Kidney (tissue), 14 donors: ENCODE results near the gene RAD51C. TPM values are rescaled to one million over a fixed set of nuclear protein-coding genes. Genes with fewer than 3 reads are reported as not detected.

Experiments used
- DNase-seq, 5 donors: peaks; one replicate each; pipeline ENCODE4 v3.0.0-alpha.2; 2013 to 2020
- FAIRE-seq: peaks from 2 replicates; lab custom pipeline; 2012; peaks lifted over from hg19 to GRCh38; lab: Jason Lieb, UNC
- H3K27ac ChIP-seq, 2 donors: one replicate each; pipeline ENCODE4 v1.7.0; 2013; ENCODE audit warnings: low read depth in 2 of 2, low read length in 2 of 2, inconsistent platforms in 1 of 2
- H3K27me3 ChIP-seq: one replicate; pipeline ENCODE4 v1.7.1; 2013; ENCODE audit warnings: low read length, inconsistent platforms; ENCODE audit not compliant: control insufficient read depth, insufficient read depth
- H3K36me3 ChIP-seq, 3 donors: one replicate each; pipeline versions ENCODE4 v1.7.0 to v1.7.1; 2013; ENCODE audit warnings: low read length in 3 of 3, control low read depth in 1 of 3, inconsistent platforms in 1 of 3; ENCODE audit not compliant: insufficient read depth in 3 of 3, control insufficient read depth in 2 of 3
- H3K4me1 ChIP-seq, 3 donors: one replicate each; pipeline versions ENCODE4 v1.7.0 to v1.7.1; 2013; ENCODE audit warnings: low read length in 3 of 3, inconsistent platforms in 1 of 3, low read depth in 1 of 3; ENCODE audit not compliant: control insufficient read depth in 2 of 3, insufficient read depth in 2 of 3
- H3K4me3 ChIP-seq, 3 donors: one replicate each; pipeline versions ENCODE4 v1.7.0 to v1.8.1; 2013; ENCODE audit warnings: low read length in 3 of 3, control low read depth in 1 of 3, inconsistent platforms in 1 of 3
- H3K9ac ChIP-seq, 3 donors: one replicate each; pipeline versions ENCODE4 v1.7.0 to v1.7.1; 2013; ENCODE audit warnings: low read length in 3 of 3, control low read depth in 1 of 3, inconsistent platforms in 1 of 3
- H3K9me3 ChIP-seq, 3 donors: one replicate each; pipeline versions ENCODE4 v1.7.0 to v1.7.1; 2013; ENCODE audit warnings: low read length in 3 of 3, control low read depth in 1 of 3, inconsistent platforms in 1 of 3; ENCODE audit not compliant: control insufficient read depth in 2 of 3, insufficient read depth in 1 of 3
- CTCF ChIP-seq: IDR thresholded peaks from 3 replicates; pipeline ENCODE4 v1.5.1; 2012; ENCODE audit warnings: mild to moderate bottlenecking, moderate library complexity, borderline replicate concordance; ENCODE audit not compliant: insufficient read depth; ENCODE audit errors: extremely low read depth
- intact Hi-C: fragments of 100-400 bp; cut with DNase I; formaldehyde crosslinking; loops from one replicate; pipeline ENCODE4 v1.11.1; 2022
- polyA plus RNA-seq: library from polyadenylated mRNA; stranded (reverse); fragments of 350-450 nt; fragmentation: Illumina TruSeq; extraction: RNeasy Lipid Tissue Mini Kit (QIAGEN cat#74804); gene quantifications from one replicate; pipeline ENCODE4 v1.2.3, GENCODE V29; 2014; ENCODE audit warnings: low read depth, low replicate concordance; ENCODE audit not compliant: insufficient read depth
- total RNA-seq: library from RNA; stranded (reverse); fragmentation: NEBNext Ultra II Directional; extraction: Animal tissue kit (Norgen Biotek cat#: 25700); gene quantifications from one replicate; pipeline ENCODE4 v1.2.1, GENCODE V29; 2021
- donor health status: control.
- donor health status: control.
- donor health status: control.
- donor health status: control.
- donor health status: control.
- donor health status: DM: yes; HTN: yes; CAD: no.
- donor health status: Normal renal cell carcinoma (clear cell type).

The RAD51C gene
- total and polyA plus RNA-seq, 2 donors from 2014 or later = 20.2 to 29.3 TPM

- Histone ChIP-seq H3K4me3 (no peak overlapping the region), H3K27ac (no peak overlapping the region), H3K27me3 (no peaks in the 10 kb centered on the region), H3K4me1 (peaks cover 0 to 4% (median 0%) of the 10 kb centered on the region in 3 donors), H3K9ac (no peak overlapping the region), H3K9me3 (no peaks in the 10 kb centered on the region), H3K36me3 (no peaks in the 10 kb centered on the region)
- intact Hi-C loops = no loop called here
- FAIRE-seq = no peak
- DNase-seq = no peak
- TF ChIP-seq CTCF = no peak
Measured at GRCh38 chr17:58779446-58779845, 87.0 kb downstream of the RAD51C start.

GRCh38 chr17:58783380-58783779, 91.0 kb downstream of the RAD51C start:
- no peak overlapping the region for H3K4me3 ChIP-seq
- intact Hi-C loops = no loop called here
- TF ChIP-seq CTCF = no peak
- H3K27ac ChIP-seq = no peak overlapping the region
- DNase-seq = peak in 1 of 5 donors; percentile 3
- H3K9ac ChIP-seq = no peak overlapping the region
- H3K4me1 ChIP-seq = no peaks in the 10 kb centered on the region
- no peaks in the 10 kb centered on the region for H3K27me3 ChIP-seq
- no peaks in the 10 kb centered on the region for H3K36me3 ChIP-seq
- no peaks in the 10 kb centered on the region for H3K9me3 ChIP-seq
- no peak for FAIRE-seq

- no peaks in the 10 kb centered on the region for H3K27me3 ChIP-seq
- no peak overlapping the region for H3K4me3 ChIP-seq
- FAIRE-seq (no peak), DNase-seq (no peak)
- no peaks in the 10 kb centered on the region for H3K36me3 ChIP-seq
- no peak overlapping the region for H3K27ac ChIP-seq
- no peak for TF ChIP-seq CTCF
- H3K9me3 ChIP-seq = no peaks in the 10 kb centered on the region
- H3K9ac ChIP-seq = no peak overlapping the region
- no peaks in the 10 kb centered on the region for H3K4me1 ChIP-seq
- intact Hi-C loops = no loop called here
Measured at GRCh38 chr17:58785097-58785496, 92.7 kb downstream of the RAD51C start.

Other genes starting within 250 kb of the RAD51C start
- gene HSF5, start 204.2 kb upstream of the RAD51C start, total RNA-seq = 0.19 TPM
- not detected for gene HSF5, start 204.2 kb upstream of the RAD51C start, polyA plus RNA-seq
- gene MTMR4, start 178.0 kb upstream of the RAD51C start, total RNA-seq = 42.9 TPM
- gene MTMR4, start 178.0 kb upstream of the RAD51C start, polyA plus RNA-seq = 13.3 TPM
- gene TEX14, start 557 bp upstream of the RAD51C start, total RNA-seq = 0.22 TPM
- 0.09 TPM for gene TEX14, start 557 bp upstream of the RAD51C start, polyA plus RNA-seq
- gene PPM1E, start 63.3 kb downstream of the RAD51C start, total RNA-seq = 0.82 TPM
- 0.47 TPM for gene PPM1E, start 63.3 kb downstream of the RAD51C start, polyA plus RNA-seq